ENCODE measurements around the gene C5orf58. TPM values are rescaled to one million over a fixed set of nuclear protein-coding genes. Genes with fewer than 3 reads are reported as not detected.

Gene C5orf58
- total RNA-seq, 1 donor = not detected

DNA sequence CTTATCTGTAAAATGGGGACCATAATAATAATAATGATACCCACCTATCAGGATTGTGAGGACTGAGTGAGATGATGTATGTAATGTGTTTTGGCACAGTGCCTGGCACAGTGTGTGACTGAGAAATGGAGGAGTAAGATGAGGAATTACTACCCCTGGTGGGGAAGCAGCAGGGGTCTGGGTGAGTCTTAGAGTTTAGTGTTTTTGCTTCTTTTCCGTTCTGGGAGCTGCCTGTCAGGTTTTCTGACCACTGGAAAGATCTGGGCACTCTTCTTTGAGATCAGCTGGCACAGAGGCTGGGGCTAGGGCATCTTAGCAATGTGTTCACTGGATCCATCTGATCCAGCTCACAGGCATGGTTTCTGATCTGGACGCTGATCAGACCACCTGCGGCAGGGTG lies 56.3 kb downstream of the C5orf58 start:
- no peak for DNase-seq (ENCODE audit: insufficient read length, low spot score, missing footprints)
- H3K9me3 ChIP-seq (ENCODE audit: low read depth, low read length) = no peaks in the 10 kb centered on the region
- TF ChIP-seq, protein P1, sequence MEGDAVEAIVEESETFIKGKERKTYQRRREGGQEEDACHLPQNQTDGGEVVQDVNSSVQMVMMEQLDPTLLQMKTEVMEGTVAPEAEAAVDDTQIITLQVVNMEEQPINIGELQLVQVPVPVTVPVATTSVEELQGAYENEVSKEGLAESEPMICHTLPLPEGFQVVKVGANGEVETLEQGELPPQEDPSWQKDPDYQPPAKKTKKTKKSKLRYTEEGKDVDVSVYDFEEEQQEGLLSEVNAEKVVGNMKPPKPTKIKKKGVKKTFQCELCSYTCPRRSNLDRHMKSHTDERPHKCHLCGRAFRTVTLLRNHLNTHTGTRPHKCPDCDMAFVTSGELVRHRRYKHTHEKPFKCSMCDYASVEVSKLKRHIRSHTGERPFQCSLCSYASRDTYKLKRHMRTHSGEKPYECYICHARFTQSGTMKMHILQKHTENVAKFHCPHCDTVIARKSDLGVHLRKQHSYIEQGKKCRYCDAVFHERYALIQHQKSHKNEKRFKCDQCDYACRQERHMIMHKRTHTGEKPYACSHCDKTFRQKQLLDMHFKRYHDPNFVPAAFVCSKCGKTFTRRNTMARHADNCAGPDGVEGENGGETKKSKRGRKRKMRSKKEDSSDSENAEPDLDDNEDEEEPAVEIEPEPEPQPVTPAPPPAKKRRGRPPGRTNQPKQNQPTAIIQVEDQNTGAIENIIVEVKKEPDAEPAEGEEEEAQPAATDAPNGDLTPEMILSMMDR (IDR thresholded peaks at IDR 0.05; ENCODE audit: extremely low read depth, low read depth, low read length) = no peak
- no peaks in the 10 kb centered on the region for H4K20me1 ChIP-seq (ENCODE audit: insufficient read depth, low read length)
- peaks cover 11% of the 10 kb centered on the region for H3K27me3 ChIP-seq (ENCODE audit: insufficient read depth, low read length)
- H3K4me1 ChIP-seq (ENCODE audit: insufficient read depth, low read length) = no peaks in the 10 kb centered on the region
- no peak overlapping the region for H2AFZ ChIP-seq (ENCODE audit: low read length)
- H3K4me2 ChIP-seq (ENCODE audit: insufficient read depth, low read length) = no peak overlapping the region
- H3K4me3 ChIP-seq (ENCODE audit: insufficient read depth, low read length) = no peak overlapping the region
- H3K27ac ChIP-seq (ENCODE audit: low read depth, low read length) = no peak overlapping the region
- no peaks in the 10 kb centered on the region for H3K36me3 ChIP-seq (ENCODE audit: insufficient read depth, low read length)
- no peaks in the 10 kb centered on the region for H3K79me2 ChIP-seq (ENCODE audit: insufficient read depth, low read length)

DNA sequence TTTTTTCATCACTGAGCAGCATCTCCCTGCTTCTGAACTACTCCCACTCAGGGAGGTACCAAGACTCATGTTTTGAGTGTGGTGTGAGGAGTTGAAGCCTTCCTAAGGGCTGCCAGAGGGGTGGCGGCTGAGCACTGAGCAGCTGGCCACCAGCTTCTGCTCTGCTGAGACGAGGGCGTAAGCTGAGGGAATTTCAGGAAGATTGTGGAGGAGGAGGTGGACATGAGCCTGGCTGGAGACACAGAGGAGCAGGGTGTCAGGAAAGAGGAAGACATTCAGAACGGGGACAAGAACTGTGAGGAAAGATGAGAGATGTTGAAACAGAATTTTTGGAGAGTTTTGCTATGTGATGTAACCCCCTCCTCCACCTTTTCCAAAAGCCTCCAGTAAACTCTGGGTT lies 57.0 kb downstream of the C5orf58 start:
- peaks cover 11% of the 10 kb centered on the region for H3K27me3 ChIP-seq (ENCODE audit: insufficient read depth, low read length)
- H4K20me1 ChIP-seq (ENCODE audit: insufficient read depth, low read length) = no peaks in the 10 kb centered on the region
- H3K79me2 ChIP-seq (ENCODE audit: insufficient read depth, low read length) = no peaks in the 10 kb centered on the region
- no peaks in the 10 kb centered on the region for H3K9me3 ChIP-seq (ENCODE audit: low read depth, low read length)
- no peak overlapping the region for H3K4me3 ChIP-seq (ENCODE audit: insufficient read depth, low read length)
- DNase-seq (ENCODE audit: insufficient read length, low spot score, missing footprints) = no peak
- H3K27ac ChIP-seq (ENCODE audit: low read depth, low read length) = no peak overlapping the region
- H3K36me3 ChIP-seq (ENCODE audit: insufficient read depth, low read length) = no peaks in the 10 kb centered on the region
- H3K4me1 ChIP-seq (ENCODE audit: insufficient read depth, low read length) = no peaks in the 10 kb centered on the region
- H2AFZ ChIP-seq (ENCODE audit: low read length) = no peak overlapping the region
- H3K4me2 ChIP-seq (ENCODE audit: insufficient read depth, low read length) = no peak overlapping the region
- TF ChIP-seq, protein P1 (IDR thresholded peaks at IDR 0.05; ENCODE audit: extremely low read depth, low read depth, low read length) = no peak

- H3K9me3 ChIP-seq (ENCODE audit: low read depth, low read length) = no peaks in the 10 kb centered on the region
- H3K4me1 ChIP-seq (ENCODE audit: insufficient read depth, low read length) = no peaks in the 10 kb centered on the region
- TF ChIP-seq, protein P1 (IDR thresholded peaks at IDR 0.05; ENCODE audit: extremely low read depth, low read depth, low read length) = no peak
- H3K79me2 ChIP-seq (ENCODE audit: insufficient read depth, low read length) = no peaks in the 10 kb centered on the region
- no peaks in the 10 kb centered on the region for H4K20me1 ChIP-seq (ENCODE audit: insufficient read depth, low read length)
- H3K36me3 ChIP-seq (ENCODE audit: insufficient read depth, low read length) = no peaks in the 10 kb centered on the region
- peaks cover 17% of the 10 kb centered on the region for H3K27me3 ChIP-seq (ENCODE audit: insufficient read depth, low read length)
- H3K4me2 ChIP-seq (ENCODE audit: insufficient read depth, low read length) = no peak overlapping the region
- DNase-seq (ENCODE audit: insufficient read length, low spot score, missing footprints) = no peak
- H2AFZ ChIP-seq (ENCODE audit: low read length) = no peak overlapping the region
- no peak overlapping the region for H3K4me3 ChIP-seq (ENCODE audit: insufficient read depth, low read length)
- H3K27ac ChIP-seq (ENCODE audit: low read depth, low read length) = no peak overlapping the region
These were observed 57.7 kb downstream of the C5orf58 start for GRCh38 chr5:170290498-170290897.

DNA sequence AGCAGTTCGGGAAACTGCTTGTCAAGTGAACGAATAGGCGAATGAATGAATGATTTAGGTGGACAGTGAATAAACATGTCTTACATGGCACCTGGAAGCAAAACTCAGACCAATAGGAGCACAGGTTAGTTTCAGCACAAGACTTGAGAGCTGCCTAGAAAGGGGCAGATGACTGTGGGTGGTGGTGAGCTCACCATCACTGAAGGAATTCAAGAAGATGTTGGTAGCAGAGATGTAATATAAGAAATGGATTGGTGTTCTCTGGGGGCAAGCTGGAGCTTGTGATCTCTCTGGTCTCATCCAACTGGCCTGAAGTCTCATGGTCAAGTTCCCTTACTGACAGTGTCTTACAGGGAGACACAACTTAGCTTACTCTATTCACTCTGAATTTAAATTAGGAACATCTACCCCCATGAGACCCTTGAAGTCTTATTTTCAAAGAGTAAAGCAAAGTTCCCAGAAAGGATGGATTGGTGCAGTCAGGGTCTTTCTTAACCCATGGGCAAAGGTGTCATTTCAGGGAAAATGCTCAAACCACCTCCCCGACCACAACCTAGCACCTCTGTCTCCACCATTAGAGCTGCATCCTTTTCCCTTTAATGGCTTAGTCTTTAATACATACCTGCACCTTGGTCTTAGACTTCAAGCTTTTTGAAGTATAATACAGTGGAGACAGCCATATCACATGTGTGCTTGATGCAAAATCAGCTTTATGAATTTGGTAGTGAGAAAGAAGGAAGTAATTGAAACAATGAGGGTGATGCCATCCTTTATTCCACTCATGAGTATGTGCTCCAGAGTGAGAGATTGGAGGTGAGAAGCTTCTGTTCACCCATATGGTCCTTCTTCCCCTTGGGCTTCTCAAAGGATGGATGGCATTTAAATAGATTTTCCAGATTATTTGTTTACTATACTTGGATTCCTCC lies 59.7 kb downstream of the C5orf58 start:
- peaks cover 18% of the 10 kb centered on the region for H3K27me3 ChIP-seq (ENCODE audit: insufficient read depth, low read length)
- H4K20me1 ChIP-seq (ENCODE audit: insufficient read depth, low read length) = no peaks in the 10 kb centered on the region
- no peaks in the 10 kb centered on the region for H3K36me3 ChIP-seq (ENCODE audit: insufficient read depth, low read length)
- no peak overlapping the region for H3K4me3 ChIP-seq (ENCODE audit: insufficient read depth, low read length)
- H3K4me2 ChIP-seq (ENCODE audit: insufficient read depth, low read length) = no peak overlapping the region
- TF ChIP-seq, protein P1 (IDR thresholded peaks at IDR 0.05; ENCODE audit: extremely low read depth, low read depth, low read length) = no peak
- H3K4me1 ChIP-seq (ENCODE audit: insufficient read depth, low read length) = no peaks in the 10 kb centered on the region
- DNase-seq (ENCODE audit: insufficient read length, low spot score, missing footprints) = no peak
- H3K27ac ChIP-seq (ENCODE audit: low read depth, low read length) = no peak overlapping the region
- no peaks in the 10 kb centered on the region for H3K79me2 ChIP-seq (ENCODE audit: insufficient read depth, low read length)
- no peaks in the 10 kb centered on the region for H3K9me3 ChIP-seq (ENCODE audit: low read depth, low read length)
- H2AFZ ChIP-seq (ENCODE audit: low read length) = no peak overlapping the region
